CD4-positive, alpha-beta T cell treated with Interferon alpha-2 for 1 hour (primary cell): ENCODE data around the gene SCP2.
"Not testable (repeated sequence)": the region's sequence is repeated elsewhere in the genome, so short reads cannot be mapped to it uniquely, and the experiment has no call there.

Source experiments
- DNase-seq, 2 donors: peaks; one replicate each; pipeline ENCODE4 v3.0.0-alpha.2; 2020 to 2022

Gene SCP2

GRCh38 chr1:52976183-52977035 lies 49.3 kb downstream of the SCP2 start:
- DNase-seq: no peak

GRCh38 chr1:52978045-52978444 lies 51.0 kb downstream of the SCP2 start:
- no peak for DNase-seq

- DNase-seq: not testable (repeated sequence)
Measured at GRCh38 chr1:52992733-52993132, 65.7 kb downstream of the SCP2 start.

- DNase-seq: no peak
Measured at GRCh38 chr1:52994656-52995055, 67.6 kb downstream of the SCP2 start.

GRCh38 chr1:52996653-52997052 lies 69.6 kb downstream of the SCP2 start:
- DNase-seq: no peak

- no peak for DNase-seq
Measured at GRCh38 chr1:53001128-53001527, 74.1 kb downstream of the SCP2 start.

- DNase-seq: not testable (repeated sequence)
Measured at GRCh38 chr1:53006612-53007011, 79.5 kb downstream of the SCP2 start.

GRCh38 chr1:53010247-53010646 lies 83.2 kb downstream of the SCP2 start:
- DNase-seq: not testable (repeated sequence)

- DNase-seq: no peak
Measured at GRCh38 chr1:53011175-53011574, 84.1 kb downstream of the SCP2 start.

- peak; percentile 82 to 91 for DNase-seq
Measured at GRCh38 chr1:53014791-53015507, 87.9 kb downstream of the SCP2 start.

- DNase-seq: no peak
Measured at GRCh38 chr1:53015508-53015860, 88.4 kb downstream of the SCP2 start.

- DNase-seq: no peak
Measured at GRCh38 chr1:53016705-53017104, 89.6 kb downstream of the SCP2 start.

GRCh38 chr1:53020588-53020987 lies 93.5 kb downstream of the SCP2 start:
- no peak for DNase-seq

GRCh38 chr1:53022179-53022578 lies 95.1 kb downstream of the SCP2 start:
- DNase-seq: no peak

GRCh38 chr1:53023546-53023945 lies 96.5 kb downstream of the SCP2 start:
- no peak for DNase-seq

- DNase-seq: no peak
Measured at GRCh38 chr1:53024117-53024516, 97.0 kb downstream of the SCP2 start.

GRCh38 chr1:53025034-53025768 lies 98.1 kb downstream of the SCP2 start:
- DNase-seq: no peak

- DNase-seq: no peak
Measured at GRCh38 chr1:53025769-53026112, 98.7 kb downstream of the SCP2 start.

- no peak for DNase-seq
Measured at GRCh38 chr1:53026254-53026653, 99.2 kb downstream of the SCP2 start.

GRCh38 chr1:53031732-53032131 lies 104.7 kb downstream of the SCP2 start:
- DNase-seq: no peak

- no peak for DNase-seq
Measured at GRCh38 chr1:53037159-53037558, 110.1 kb downstream of the SCP2 start.

GRCh38 chr1:53038566-53038965 lies 111.5 kb downstream of the SCP2 start:
- no peak for DNase-seq

GRCh38 chr1:53043271-53043670 lies 116.2 kb downstream of the SCP2 start:
- no peak for DNase-seq

- no peak for DNase-seq
Measured at GRCh38 chr1:53044926-53045325, 117.8 kb downstream of the SCP2 start.
